Dermis microvascular lymphatic vessel endothelial cell (primary cell): ENCODE measurements around the gene NR1D2. TPM values are rescaled to one million over a fixed set of nuclear protein-coding genes. Genes with fewer than 3 reads are reported as not detected.
"Not testable (repeated sequence)": the region's sequence is repeated elsewhere in the genome, so short reads cannot be mapped to it uniquely, and the experiment has no call there.

Experiments
- DNase-seq, 2 donors: peaks; one replicate each; pipeline versions ENCODE4 v3.0.0 to v3.0.0-alpha.2; 2010; ENCODE audit warnings: low read depth in 2 of 2
- total RNA-seq: library from RNA; depleted of rRNA; stranded (reverse); fragments of >200 nt; gene quantifications from 2 replicates; pipeline ENCODE4 v1.2.1, GENCODE V29; 2014

Gene NR1D2
- 25.9 and 34.5 TPM in 2 replicates for total RNA-seq

- DNase-seq: peak; percentile 47 to 87
Observed at GRCh38 chr3:23944861-23945662, at the start of gene NR1D2. TSS of gene NR1D2 (plus strand) at chr3:23945286. CDS start at chr3:23945579, 293 bp downstream.

- no peak for DNase-seq
Observed at GRCh38 chr3:23900744-23901143, 44.3 kb upstream of the NR1D2 start.

- no peak for DNase-seq
Observed at GRCh38 chr3:23904545-23904944, 40.5 kb upstream of the NR1D2 start.

GRCh38 chr3:23909341-23909740 lies 35.7 kb upstream of the NR1D2 start:
- no peak for DNase-seq

GRCh38 chr3:23911397-23911796 lies 33.7 kb upstream of the NR1D2 start:
- DNase-seq: no peak

- DNase-seq: not testable (repeated sequence)
Observed at GRCh38 chr3:23912335-23912734, 32.8 kb upstream of the NR1D2 start.

GRCh38 chr3:23913182-23913581 lies 31.9 kb upstream of the NR1D2 start:
- DNase-seq: no peak

- no peak for DNase-seq
Observed at GRCh38 chr3:23913873-23914743, 31.0 kb upstream of the NR1D2 start.

GRCh38 chr3:23915537-23916108 lies 29.5 kb upstream of the NR1D2 start:
- DNase-seq: peak in 1 of 2 donors; percentile 21

- no peak for DNase-seq
Observed at GRCh38 chr3:23916152-23916885, 28.8 kb upstream of the NR1D2 start.

GRCh38 chr3:23916886-23917678 lies 28.0 kb upstream of the NR1D2 start, which contains the start of the genes NKIRAS1 and RPL15:
TSS of gene NKIRAS1 (minus strand) at chr3:23916990. CDS start at chr3:23910904, 6,086 bp downstream.
TSS of gene RPL15 (plus strand) at chr3:23917132. CDS start at chr3:23917860, 728 bp downstream.
- peak; percentile 92 to 98 for DNase-seq

- DNase-seq: peak in 1 of 2 donors; percentile 66
Observed at GRCh38 chr3:23917679-23918303, 27.3 kb upstream of the NR1D2 start.

- DNase-seq: not testable (repeated sequence)
Observed at GRCh38 chr3:23918331-23918730, 26.8 kb upstream of the NR1D2 start.

GRCh38 chr3:23919628-23920027 lies 25.5 kb upstream of the NR1D2 start:
- DNase-seq: no peak

GRCh38 chr3:23920151-23920655 lies 24.9 kb upstream of the NR1D2 start:
- no peak for DNase-seq

GRCh38 chr3:23921052-23921511 lies 24.0 kb upstream of the NR1D2 start:
- DNase-seq: no peak

- DNase-seq: peak in 1 of 2 donors; percentile 77
Observed at GRCh38 chr3:23923786-23924185, 21.3 kb upstream of the NR1D2 start.

- DNase-seq: no peak
Observed at GRCh38 chr3:23926246-23926645, 18.8 kb upstream of the NR1D2 start.

GRCh38 chr3:23926736-23927135 lies 18.4 kb upstream of the NR1D2 start:
- DNase-seq: peak in 1 of 2 donors; percentile 23
